ENCODE measurements around the gene SMAD6. TPM values are rescaled to one million over a fixed set of nuclear protein-coding genes. Genes with fewer than 3 reads are reported as not detected.

The SMAD6 gene
- total and polyA plus RNA-seq, 2 of the 4 experiments (the other 2 are of a cell fraction): 4.8 to 8.5 TPM

- Histone ChIP-seq H3K18ac (ENCODE audit: low read depth, low read length) (peak overlapping the region; percentile 46; the same call in 1 of the 2 replicates), H3K4me1 (ENCODE audit: control insufficient read depth, insufficient read depth, low read length) (peaks cover 23% of the 10 kb centered on the region), H3K79me1 (ENCODE audit: low read depth in 1 of 2, low read length in 2 of 2) (peaks cover 4 to 41% of the 10 kb centered on the region in 2 experiments), H3K27ac (ENCODE audit: insufficient read depth, low read length) (peak overlapping the region; percentile 80), H2BK20ac (ENCODE audit: low read depth, low read length) (no peak overlapping the region), H3K36me3 (ENCODE audit: control insufficient read depth, insufficient read depth, low read length) (peaks cover 3% of the 10 kb centered on the region; the same call in 1 of the 2 replicates), H2BK120ac (ENCODE audit: low read depth, low read length) (peak overlapping the region; percentile 44), H3K9ac (ENCODE audit: low read depth, low read length) (peak overlapping the region; percentile 96), H3K56ac (ENCODE audit: extremely low read depth, insufficient read depth, low read length) (peak overlapping the region; percentile 92), H3K27me3 (ENCODE audit: control insufficient read depth, insufficient read depth, low read length) (no peaks in the 10 kb centered on the region), H4K20me1 (ENCODE audit: insufficient read depth, low read length) (peaks cover 41% of the 10 kb centered on the region), H2AFZ (replicated peaks; ENCODE audit: low read length, poor library complexity) (peak overlapping the region; percentile 83), H2AK5ac (ENCODE audit: low read depth, low read length) (peak overlapping the region; percentile 66; the same call in 1 of the 2 replicates), H3K4me3 (ENCODE audit: insufficient read depth, low read depth, low read length) (peak overlapping the region; percentile 72), H4K8ac (ENCODE audit: low read depth in 2 of 2, low read length in 2 of 2) (peak overlapping the region; percentile 3 to 27; a peak in 2 of 4 replicates), H3K9me3 (ENCODE audit: control insufficient read depth, insufficient read depth, low read length) (no peaks in the 10 kb centered on the region), H3K23ac (ENCODE audit: low read depth, low read length) (peak overlapping the region; percentile 96), H2BK5ac (ENCODE audit: low read depth, low read length, poor library complexity, severe bottlenecking) (peak overlapping the region; percentile 66), H3K14ac (replicated peaks; ENCODE audit: low read depth, low read length) (peak overlapping the region; percentile 79), H4K91ac (ENCODE audit: insufficient read depth, low read depth, low read length) (peak overlapping the region; percentile 72), H2AK9ac (replicated peaks; ENCODE audit: low read depth, low read length, poor library complexity) (peak overlapping the region; percentile 92), H4K5ac (ENCODE audit: low read depth, low read length) (no peak overlapping the region), H3K4ac (ENCODE audit: low read depth, low read length) (peak overlapping the region; percentile 84), H3K9me1 (ENCODE audit: insufficient read depth, low read length) (peaks cover 9% of the 10 kb centered on the region), H2BK15ac (ENCODE audit: low read depth, low read length) (0 out of 3 replicates have a peak overlapping the region, but pooled peaks have one; percentile 11), H3K4me2 (ENCODE audit: low read depth, low read length) (peak overlapping the region; percentile 86)
- in situ Hi-C loops (cut with MboI; ENCODE audit: low sequenced_read_pairs) (loop anchor here (25.0 kb wide), 1 partner anchor 134 kb away; no protein-coding TSS in a partner anchor), dilution Hi-C loops (cut with HindIII; ENCODE audit: low sequenced_read_pairs, unreplicated experiment) (no loop called here), intact Hi-C loops (cut with micrococcal nuclease) (loop anchor here (1.0 to 10.0 kb wide), 4 partner anchors 44 to 198 kb away; partner anchors contain the start of genes RPL4 and ZWILCH)
- TF ChIP-seq MAFK (IDR thresholded peaks at IDR 0.05; ENCODE audit: low read depth, low read length) (no peak), MXI1 (IDR thresholded peaks at IDR 0.05; ENCODE audit: borderline replicate concordance, low read depth, low read length) (peak; percentile 18; the same call in 1 of the 2 replicates)
- DNase-seq (no peak), ATAC-seq (ENCODE audit: low read depth) (no peak)
- POLR2A ChIA-PET (ENCODE audit: unreplicated experiment): interaction anchor here (0.8 kb wide), 1 partner anchor 140 kb away, joined by 3 read pairs; no protein-coding TSS in a partner anchor
- CTCF ChIA-PET: interaction anchor here (0.6 to 4.4 kb wide), 3 partner anchors 14 to 148 kb away, joined by 4 to 17 read pairs (median 5); no protein-coding TSS in a partner anchor
- WGBS, 2 experiments (ENCODE audit: extremely low coverage in 2 of 2, insufficient read length in 1 of 2): 1% methylated on average over 27 of the region's 95 CpGs; no CpG with 5 or more reads in 1 of the 2 experiments
- TSS peak; percentile 83 for BruUV-seq (replicated peaks)
These were observed 927 bp downstream of the SMAD6 start for GRCh38 chr15:66702787-66703539.

Data from IMR-90 (cell line).